ENCODE data around the gene TMEM135.
"Not testable (repeated sequence)": the region's sequence is repeated elsewhere in the genome, so short reads cannot be mapped to it uniquely, and the experiment has no call there.

TMEM135 gene

DNA sequence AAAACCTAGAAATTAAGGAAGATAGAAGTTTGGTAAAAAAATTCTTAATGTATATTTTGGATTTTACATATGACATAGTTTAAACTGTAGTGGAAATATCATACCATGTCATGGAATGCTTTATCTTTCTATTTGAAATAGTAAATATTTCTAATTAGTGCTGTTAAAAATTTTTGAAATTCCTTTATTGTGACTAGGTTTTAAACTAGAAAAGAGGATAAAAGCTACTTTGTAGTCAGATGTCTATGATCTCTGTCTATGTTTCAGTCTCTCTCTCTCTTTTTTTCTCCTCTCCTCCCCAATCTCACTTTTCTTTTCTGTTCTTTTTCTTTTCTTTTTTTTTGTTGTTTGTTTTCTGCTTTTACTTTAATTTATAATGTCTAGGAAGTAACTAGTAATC lies 226.2 kb downstream of the TMEM135 start:
- H3K4me2 ChIP-seq, result no peak overlapping the region
- no peaks in the 10 kb centered on the region for H3K4me1 ChIP-seq
- no peaks in the 10 kb centered on the region for H3K27me3 ChIP-seq
- no peak overlapping the region for H3K4me3 ChIP-seq
- H3K36me3 ChIP-seq, result peaks cover 0 to 9% (median 0%) of the 10 kb centered on the region in 11 experiments; a peak in 3 of 22 replicates
- no peak overlapping the region for H3K27ac ChIP-seq
- peaks cover 0 to 9% (median 0%) of the 10 kb centered on the region in 11 experiments; a peak in 1 of 22 replicates for H4K20me1 ChIP-seq
- no peak overlapping the region for H3K9ac ChIP-seq
- H3K9me3 ChIP-seq (replicated peaks in 1 of 11), result no peaks in the 10 kb centered on the region
- no peak for TF ChIP-seq Cebpa-rat (IDR thresholded peaks at IDR 0.05)

DNA sequence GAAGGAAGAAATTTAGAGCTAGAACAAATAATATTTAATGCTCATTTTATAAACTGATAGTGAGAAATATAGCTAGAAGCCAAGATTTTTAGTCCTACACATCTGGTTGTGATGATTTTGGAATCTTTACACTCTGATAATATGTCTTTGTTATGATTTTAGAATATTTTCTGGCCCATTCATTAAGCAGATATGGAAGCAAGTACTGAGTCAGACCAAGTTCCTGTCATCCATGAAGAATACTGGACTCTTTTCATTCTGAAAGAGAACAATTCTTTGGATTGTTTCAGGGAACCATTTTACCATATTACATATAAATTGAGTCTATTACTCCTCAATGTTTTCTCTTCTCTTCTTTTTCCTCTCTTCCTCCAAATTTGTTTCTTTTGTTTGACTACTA lies 227.4 kb downstream of the TMEM135 start:
- Histone ChIP-seq H3K4me1 (no peaks in the 10 kb centered on the region), H3K27ac (no peak overlapping the region)

DNA sequence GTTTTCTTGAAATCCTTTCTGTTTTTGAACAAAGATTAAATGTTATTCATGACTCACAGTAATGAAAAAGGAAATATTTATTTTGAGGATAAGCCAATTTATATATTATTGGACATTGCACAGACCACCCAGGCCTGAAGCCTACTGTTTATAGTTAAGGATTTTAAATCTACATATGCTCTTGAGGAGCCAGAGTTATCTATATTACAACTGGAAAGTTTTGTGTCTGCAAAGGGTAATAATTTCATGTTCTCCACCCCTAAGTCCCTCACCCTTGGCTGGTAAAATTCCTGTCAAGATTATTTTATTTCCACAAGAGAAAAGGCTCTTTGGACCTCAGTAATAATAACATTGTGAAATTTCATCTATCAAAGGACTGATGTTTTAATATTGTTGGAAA lies 228.2 kb downstream of the TMEM135 start:
- Histone ChIP-seq H3K4me2 (no peak overlapping the region), H3K36me3 (peaks cover 0 to 4% (median 0%) of the 10 kb centered on the region in 11 experiments; a peak in 2 of 22 replicates), H3K27ac (no peak overlapping the region), H3K9ac (no peak overlapping the region), H4K20me1 (peaks cover 0 to 9% (median 0%) of the 10 kb centered on the region in 11 experiments; a peak in 1 of 22 replicates), H3K27me3 (no peaks in the 10 kb centered on the region), H3K4me3 (no peak overlapping the region), H3K4me1 (no peaks in the 10 kb centered on the region), H3K9me3 (replicated peaks in 1 of 11) (no peaks in the 10 kb centered on the region)
- no peak for TF ChIP-seq Cebpa-rat (IDR thresholded peaks at IDR 0.05)

More for the DNA sequence above, 227.4 kb downstream of the TMEM135 start:
- TF ChIP-seq Cebpa-rat (IDR thresholded peaks at IDR 0.05), result no peak
- no peak overlapping the region for H3K4me3 ChIP-seq
- peaks cover 0 to 9% (median 0%) of the 10 kb centered on the region in 11 experiments; a peak in 1 of 22 replicates for H4K20me1 ChIP-seq
- H3K9ac ChIP-seq, result no peak overlapping the region
- peaks cover 0 to 4% (median 0%) of the 10 kb centered on the region in 11 experiments; a peak in 2 of 22 replicates for H3K36me3 ChIP-seq
- no peaks in the 10 kb centered on the region for H3K27me3 ChIP-seq
- H3K9me3 ChIP-seq (replicated peaks in 1 of 11), result no peaks in the 10 kb centered on the region
- H3K4me2 ChIP-seq, result no peak overlapping the region

DNA sequence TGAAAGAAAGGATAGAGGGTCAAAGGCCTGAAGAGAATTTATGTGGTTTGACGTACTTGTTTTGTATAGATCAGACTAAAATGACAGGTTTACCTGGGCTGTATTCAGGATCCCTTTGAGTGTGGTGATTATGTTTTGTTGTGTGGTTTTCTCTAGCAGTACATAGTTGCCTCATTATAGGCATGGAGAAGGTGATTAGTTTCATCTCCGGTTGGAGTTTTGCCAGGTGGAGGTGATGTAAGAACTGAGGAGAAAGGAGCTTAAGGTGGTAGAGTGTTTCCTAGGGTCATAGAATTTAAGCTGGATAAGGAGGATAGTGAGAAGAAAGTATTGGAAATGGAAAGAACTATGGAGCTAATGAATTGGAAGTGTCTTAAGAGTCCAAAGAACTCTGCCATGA lies 229.0 kb downstream of the TMEM135 start:
- H3K9me3 ChIP-seq (replicated peaks in 1 of 11), result no peaks in the 10 kb centered on the region
- H3K27me3 ChIP-seq, result no peaks in the 10 kb centered on the region
- H3K36me3 ChIP-seq, result peaks cover 0 to 4% (median 0%) of the 10 kb centered on the region in 11 experiments; a peak in 2 of 22 replicates
- no peak overlapping the region for H3K4me3 ChIP-seq
- H3K27ac ChIP-seq, result no peak overlapping the region
- no peaks in the 10 kb centered on the region for H3K4me1 ChIP-seq
- H3K9ac ChIP-seq, result no peak overlapping the region
- 0 out of 22 replicates have a peak, but pooled peaks cover 0 to 9% (median 0%) of the 10 kb centered on the region in 11 experiments for H4K20me1 ChIP-seq
- TF ChIP-seq Cebpa-rat (IDR thresholded peaks at IDR 0.05), result no peak
- no peak overlapping the region for H3K4me2 ChIP-seq

DNA sequence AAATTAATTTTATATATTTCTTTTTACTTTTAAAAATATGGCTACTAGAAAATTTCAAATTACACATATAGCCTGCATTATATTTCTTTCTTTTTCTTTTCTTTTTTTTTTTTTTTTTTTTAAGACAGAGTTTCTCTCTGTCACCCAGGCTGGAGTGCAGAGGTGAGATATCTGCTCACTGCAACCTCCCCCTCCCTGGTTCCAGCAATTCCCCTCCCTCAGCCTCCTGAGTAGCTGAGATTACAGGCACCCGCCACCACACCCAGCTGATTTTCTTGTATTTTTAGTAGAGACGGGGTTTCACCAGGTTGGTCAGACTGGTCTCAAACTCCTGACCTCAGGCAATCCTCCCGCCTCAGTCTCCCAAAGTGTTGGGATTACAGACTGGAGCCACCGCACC lies 234.2 kb downstream of the TMEM135 start:
- H3K9me3 ChIP-seq (replicated peaks in 1 of 11); H3K9ac ChIP-seq; H3K4me2 ChIP-seq; H3K4me3 ChIP-seq; H4K20me1 ChIP-seq; H3K27ac ChIP-seq; H3K36me3 ChIP-seq; H3K27me3 ChIP-seq; H3K4me1 ChIP-seq: not testable (repeated sequence)

DNA sequence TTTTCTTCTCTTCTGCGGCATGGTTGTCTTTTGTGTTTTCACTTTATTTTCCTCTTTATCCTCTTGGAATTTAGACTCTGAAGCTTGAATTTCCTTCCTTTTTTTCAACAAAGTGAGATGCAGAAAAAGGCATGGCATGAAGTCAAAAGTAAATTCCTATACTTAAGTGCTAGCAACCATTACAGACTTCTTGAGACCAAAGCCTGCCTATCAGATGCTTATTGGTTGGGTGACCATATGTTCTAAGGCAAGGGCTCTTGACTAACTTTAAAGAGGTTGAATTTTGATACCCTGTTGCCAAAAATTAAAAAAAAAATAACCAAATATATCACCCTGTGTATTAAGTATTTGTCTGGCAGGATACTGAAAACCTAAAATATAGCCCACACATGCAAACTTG lies 237.4 kb downstream of the TMEM135 start:
- Histone ChIP-seq H3K9ac (no peak overlapping the region), H3K27me3 (no peaks in the 10 kb centered on the region), H3K4me1 (no peaks in the 10 kb centered on the region), H3K27ac (no peak overlapping the region), H3K4me3 (no peak overlapping the region), H3K36me3 (no peaks in the 10 kb centered on the region), H4K20me1 (no peaks in the 10 kb centered on the region; a peak in 2 of 22 replicates), H3K9me3 (replicated peaks in 1 of 11) (no peaks in the 10 kb centered on the region), H3K4me2 (no peak overlapping the region)
- TF ChIP-seq Cebpa-rat (IDR thresholded peaks at IDR 0.05), result no peak

DNA sequence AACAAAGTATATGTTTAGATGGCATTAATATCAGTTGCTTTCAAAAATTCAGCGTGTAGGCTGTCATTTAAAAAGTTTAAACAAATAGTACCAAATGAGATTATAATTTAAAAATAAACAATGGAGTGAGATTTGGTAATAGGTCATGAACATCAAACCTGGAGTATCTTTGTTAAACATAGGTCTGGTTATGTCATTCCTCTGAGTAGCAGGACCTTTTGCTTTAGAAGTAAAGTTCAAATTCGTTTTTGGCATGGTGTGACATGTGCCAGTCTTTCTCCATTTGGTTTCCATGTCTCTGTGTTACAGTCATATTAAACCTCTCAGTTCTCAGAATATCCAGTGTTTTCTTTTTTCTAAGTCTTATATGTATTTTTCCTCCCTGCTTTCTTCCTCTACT lies 242.4 kb downstream of the TMEM135 start:
- Histone ChIP-seq H3K4me1 (no peaks in the 10 kb centered on the region), H3K27ac (no peak overlapping the region), H4K20me1 (no peaks in the 10 kb centered on the region), H3K36me3 (peaks cover 0 to 4% (median under 1%) of the 10 kb centered on the region in 11 experiments; a peak in 5 of 22 replicates), H3K27me3 (no peaks in the 10 kb centered on the region), H3K4me3 (no peak overlapping the region), H3K9ac (no peak overlapping the region), H3K9me3 (replicated peaks in 1 of 11) (peaks cover 0 to 1% (median under 1%) of the 10 kb centered on the region in 11 experiments; a peak in 14 of 22 replicates), H3K4me2 (no peak overlapping the region)
- TF ChIP-seq Cebpa-rat (IDR thresholded peaks at IDR 0.05), result no peak

DNA sequence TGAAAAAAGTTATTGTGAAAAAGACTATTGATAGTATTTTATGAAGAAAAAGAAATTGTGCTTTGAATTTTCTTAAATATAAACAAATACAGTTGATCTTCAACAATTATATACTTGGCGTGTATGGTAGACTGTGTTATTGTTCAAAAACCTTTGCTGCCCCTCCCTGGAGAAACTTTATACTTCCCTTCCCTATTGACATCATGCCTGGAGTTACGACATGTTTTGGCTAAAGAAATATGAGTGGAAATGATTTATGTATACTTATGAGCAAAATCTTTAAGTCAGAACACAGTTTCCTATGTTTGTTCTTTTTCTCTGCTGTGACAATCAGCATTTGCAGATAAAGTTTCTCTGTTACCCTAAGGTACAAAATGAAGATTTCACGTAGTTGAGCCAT lies 243.8 kb downstream of the TMEM135 start:
- Histone ChIP-seq H4K20me1 (no peaks in the 10 kb centered on the region), H3K4me2 (no peak overlapping the region), H3K4me1 (no peaks in the 10 kb centered on the region), H3K27me3 (no peaks in the 10 kb centered on the region), H3K4me3 (no peak overlapping the region), H3K9me3 (replicated peaks in 1 of 11) (peaks cover 8 to 14% (median 9%) of the 10 kb centered on the region in 11 experiments; a peak in 18 of 22 replicates), H3K36me3 (peaks cover 0 to 12% (median 6%) of the 10 kb centered on the region in 11 experiments; a peak in 10 of 22 replicates), H3K27ac (no peak overlapping the region), H3K9ac (no peak overlapping the region)
- no peak for TF ChIP-seq Cebpa-rat (IDR thresholded peaks at IDR 0.05)

DNA sequence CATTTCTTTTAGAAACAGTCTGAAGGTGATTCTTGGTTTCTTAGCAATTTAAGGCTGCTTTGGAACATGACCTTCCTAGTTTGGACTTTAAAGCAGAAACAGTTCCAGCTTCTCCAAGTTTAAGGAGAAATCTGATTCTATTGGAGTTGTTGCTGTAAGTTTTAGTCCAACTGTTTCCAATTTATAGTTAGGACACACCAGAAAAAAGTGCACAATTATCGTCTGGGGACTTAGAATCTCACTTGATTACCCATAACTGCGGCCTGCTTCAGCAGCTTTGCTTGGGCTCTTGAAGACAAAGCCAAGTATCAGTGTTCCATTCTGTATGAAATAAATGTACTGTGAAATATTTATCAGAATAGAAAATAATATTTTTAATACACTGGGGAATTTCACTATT lies 246.6 kb downstream of the TMEM135 start:
- no peaks in the 10 kb centered on the region for H3K4me1 ChIP-seq
- no peak overlapping the region for H3K9ac ChIP-seq
- no peak overlapping the region for H3K4me2 ChIP-seq
- H3K4me3 ChIP-seq, result no peak overlapping the region
- H3K27me3 ChIP-seq, result no peaks in the 10 kb centered on the region
- H3K36me3 ChIP-seq, result peaks cover 0 to 12% (median 6%) of the 10 kb centered on the region in 11 experiments; a peak in 10 of 22 replicates
- H3K9me3 ChIP-seq (replicated peaks in 1 of 11), result peaks cover 8 to 14% (median 9%) of the 10 kb centered on the region in 11 experiments; a peak in 18 of 22 replicates
- H3K27ac ChIP-seq, result no peak overlapping the region
- no peak for TF ChIP-seq Cebpa-rat (IDR thresholded peaks at IDR 0.05)
- H4K20me1 ChIP-seq, result no peaks in the 10 kb centered on the region

DNA sequence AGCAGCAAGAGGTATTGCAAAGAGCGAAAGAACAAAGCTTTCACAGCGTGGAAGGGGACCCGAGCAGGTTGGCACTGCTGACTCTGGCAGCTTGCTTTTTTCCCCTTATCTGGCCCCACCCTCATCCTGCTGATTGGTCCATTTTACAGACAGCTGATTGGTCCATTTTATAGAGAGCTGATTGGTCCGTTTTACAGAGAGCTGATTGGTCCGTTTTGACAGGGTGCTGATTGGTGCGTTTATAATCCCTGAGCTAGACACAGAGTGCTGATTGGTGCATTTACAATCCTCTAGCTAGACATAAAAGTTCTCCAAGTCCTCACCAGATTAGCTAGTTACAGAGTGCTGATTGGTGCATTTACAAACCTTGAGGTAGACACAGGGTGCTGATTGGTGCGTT lies 247.9 kb downstream of the TMEM135 start:
- H3K4me1 ChIP-seq, H3K9ac ChIP-seq, H3K27me3 ChIP-seq, H3K4me2 ChIP-seq, H3K4me3 ChIP-seq, H3K27ac ChIP-seq, H4K20me1 ChIP-seq: not testable (repeated sequence)
- Histone ChIP-seq H3K9me3 (replicated peaks in 1 of 11) (peaks cover 8 to 14% (median 9%) of the 10 kb centered on the region in 11 experiments; a peak in 18 of 22 replicates), H3K36me3 (peaks cover 0 to 12% (median 6%) of the 10 kb centered on the region in 11 experiments; a peak in 10 of 22 replicates)

Measured in BLaER1 treated with 17β-estradiol and CSF1 and Interleukin-3, amounts not matched to agents 10 nM and 100 nM (cell line).